ENCODE data around the gene LGI4. TPM values are rescaled to one million over a fixed set of nuclear protein-coding genes. Genes with fewer than 3 reads are reported as not detected.

LGI4 gene
- total and polyA plus RNA-seq, 4 donors = 0.18 to 1.5 (median 1.1) TPM

DNA sequence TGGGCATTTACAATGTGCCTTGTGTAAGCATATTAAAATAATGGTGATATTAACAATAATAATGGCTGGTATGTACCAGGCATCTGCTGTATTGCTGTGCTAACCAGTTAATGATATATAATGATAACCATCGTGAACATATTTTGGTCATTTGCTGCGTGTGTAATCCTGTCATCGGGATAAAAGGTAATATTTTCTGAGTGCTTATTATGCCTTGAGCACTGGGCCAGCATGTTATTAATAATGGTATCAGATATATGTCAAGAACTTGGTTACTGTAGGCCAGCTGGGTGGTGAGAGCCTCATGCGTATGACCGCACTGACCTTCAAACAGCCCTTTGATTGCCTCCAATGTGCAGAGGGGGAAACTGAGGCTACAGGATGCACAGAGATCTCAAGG, 41.4 kb downstream of the LGI4 start:
- H3K9ac ChIP-seq (ENCODE audit: low read depth in 1 of 2, low read length in 2 of 2) = no peak overlapping the region
- H3K9me3 ChIP-seq (ENCODE audit: control insufficient read depth in 4 of 4, low read length in 3 of 4) = no peaks in the 10 kb centered on the region
- peaks cover 3 to 24% (median 14%) of the 10 kb centered on the region in 4 donors for H3K4me1 ChIP-seq (ENCODE audit: control insufficient read depth in 4 of 4, insufficient read depth in 4 of 4, low read length in 3 of 4)
- no peak overlapping the region for H3K27ac ChIP-seq (ENCODE audit: low read depth in 1 of 2, low read length in 2 of 2)
- no peaks in the 10 kb centered on the region for H3K36me3 ChIP-seq (ENCODE audit: control insufficient read depth in 4 of 4, insufficient read depth in 3 of 4, low read depth in 1 of 4, low read length in 3 of 4)
- 97% methylated on average over 5 of the region's 5 CpGs for WGBS
- H3K4me3 ChIP-seq (ENCODE audit: low read depth in 1 of 3, low read length in 3 of 3) = no peak overlapping the region
- TF ChIP-seq FOXA2 (IDR thresholded peaks at IDR 0.05) = no peak
- no peak for TF ChIP-seq HNF4G (IDR thresholded peaks at IDR 0.05)
- TF ChIP-seq, protein P1, sequence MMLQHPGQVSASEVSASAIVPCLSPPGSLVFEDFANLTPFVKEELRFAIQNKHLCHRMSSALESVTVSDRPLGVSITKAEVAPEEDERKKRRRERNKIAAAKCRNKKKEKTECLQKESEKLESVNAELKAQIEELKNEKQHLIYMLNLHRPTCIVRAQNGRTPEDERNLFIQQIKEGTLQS (IDR thresholded peaks at IDR 0.05) = no peak
- no peak for TF ChIP-seq GABPA (IDR thresholded peaks at IDR 0.05 in 1 of 2, conservative IDR thresholded peaks at IDR 0.05 in 1 of 2)
- no peak for TF ChIP-seq TAF1 (conservative IDR thresholded peaks at IDR 0.05)
- TF ChIP-seq, protein P2, sequence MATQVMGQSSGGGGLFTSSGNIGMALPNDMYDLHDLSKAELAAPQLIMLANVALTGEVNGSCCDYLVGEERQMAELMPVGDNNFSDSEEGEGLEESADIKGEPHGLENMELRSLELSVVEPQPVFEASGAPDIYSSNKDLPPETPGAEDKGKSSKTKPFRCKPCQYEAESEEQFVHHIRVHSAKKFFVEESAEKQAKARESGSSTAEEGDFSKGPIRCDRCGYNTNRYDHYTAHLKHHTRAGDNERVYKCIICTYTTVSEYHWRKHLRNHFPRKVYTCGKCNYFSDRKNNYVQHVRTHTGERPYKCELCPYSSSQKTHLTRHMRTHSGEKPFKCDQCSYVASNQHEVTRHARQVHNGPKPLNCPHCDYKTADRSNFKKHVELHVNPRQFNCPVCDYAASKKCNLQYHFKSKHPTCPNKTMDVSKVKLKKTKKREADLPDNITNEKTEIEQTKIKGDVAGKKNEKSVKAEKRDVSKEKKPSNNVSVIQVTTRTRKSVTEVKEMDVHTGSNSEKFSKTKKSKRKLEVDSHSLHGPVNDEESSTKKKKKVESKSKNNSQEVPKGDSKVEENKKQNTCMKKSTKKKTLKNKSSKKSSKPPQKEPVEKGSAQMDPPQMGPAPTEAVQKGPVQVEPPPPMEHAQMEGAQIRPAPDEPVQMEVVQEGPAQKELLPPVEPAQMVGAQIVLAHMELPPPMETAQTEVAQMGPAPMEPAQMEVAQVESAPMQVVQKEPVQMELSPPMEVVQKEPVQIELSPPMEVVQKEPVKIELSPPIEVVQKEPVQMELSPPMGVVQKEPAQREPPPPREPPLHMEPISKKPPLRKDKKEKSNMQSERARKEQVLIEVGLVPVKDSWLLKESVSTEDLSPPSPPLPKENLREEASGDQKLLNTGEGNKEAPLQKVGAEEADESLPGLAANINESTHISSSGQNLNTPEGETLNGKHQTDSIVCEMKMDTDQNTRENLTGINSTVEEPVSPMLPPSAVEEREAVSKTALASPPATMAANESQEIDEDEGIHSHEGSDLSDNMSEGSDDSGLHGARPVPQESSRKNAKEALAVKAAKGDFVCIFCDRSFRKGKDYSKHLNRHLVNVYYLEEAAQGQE (IDR thresholded peaks at IDR 0.05) = no peak
- TF ChIP-seq FOXA1 (IDR thresholded peaks at IDR 0.05) = no peak
- no peak for TF ChIP-seq HNF4A (conservative IDR thresholded peaks at IDR 0.05)
- no peak for TF ChIP-seq RAD21 (IDR thresholded peaks at IDR 0.05)
- TF ChIP-seq, protein P3, sequence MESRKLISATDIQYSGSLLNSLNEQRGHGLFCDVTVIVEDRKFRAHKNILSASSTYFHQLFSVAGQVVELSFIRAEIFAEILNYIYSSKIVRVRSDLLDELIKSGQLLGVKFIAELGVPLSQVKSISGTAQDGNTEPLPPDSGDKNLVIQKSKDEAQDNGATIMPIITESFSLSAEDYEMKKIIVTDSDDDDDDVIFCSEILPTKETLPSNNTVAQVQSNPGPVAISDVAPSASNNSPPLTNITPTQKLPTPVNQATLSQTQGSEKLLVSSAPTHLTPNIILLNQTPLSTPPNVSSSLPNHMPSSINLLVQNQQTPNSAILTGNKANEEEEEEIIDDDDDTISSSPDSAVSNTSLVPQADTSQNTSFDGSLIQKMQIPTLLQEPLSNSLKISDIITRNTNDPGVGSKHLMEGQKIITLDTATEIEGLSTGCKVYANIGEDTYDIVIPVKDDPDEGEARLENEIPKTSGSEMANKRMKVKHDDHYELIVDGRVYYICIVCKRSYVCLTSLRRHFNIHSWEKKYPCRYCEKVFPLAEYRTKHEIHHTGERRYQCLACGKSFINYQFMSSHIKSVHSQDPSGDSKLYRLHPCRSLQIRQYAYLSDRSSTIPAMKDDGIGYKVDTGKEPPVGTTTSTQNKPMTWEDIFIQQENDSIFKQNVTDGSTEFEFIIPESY (IDR thresholded peaks at IDR 0.05) = no peak
- no peak for TF ChIP-seq JUND (IDR thresholded peaks at IDR 0.05)
- no peak for TF ChIP-seq NR2F2 (IDR thresholded peaks at IDR 0.05)
- TF ChIP-seq, protein P4, sequence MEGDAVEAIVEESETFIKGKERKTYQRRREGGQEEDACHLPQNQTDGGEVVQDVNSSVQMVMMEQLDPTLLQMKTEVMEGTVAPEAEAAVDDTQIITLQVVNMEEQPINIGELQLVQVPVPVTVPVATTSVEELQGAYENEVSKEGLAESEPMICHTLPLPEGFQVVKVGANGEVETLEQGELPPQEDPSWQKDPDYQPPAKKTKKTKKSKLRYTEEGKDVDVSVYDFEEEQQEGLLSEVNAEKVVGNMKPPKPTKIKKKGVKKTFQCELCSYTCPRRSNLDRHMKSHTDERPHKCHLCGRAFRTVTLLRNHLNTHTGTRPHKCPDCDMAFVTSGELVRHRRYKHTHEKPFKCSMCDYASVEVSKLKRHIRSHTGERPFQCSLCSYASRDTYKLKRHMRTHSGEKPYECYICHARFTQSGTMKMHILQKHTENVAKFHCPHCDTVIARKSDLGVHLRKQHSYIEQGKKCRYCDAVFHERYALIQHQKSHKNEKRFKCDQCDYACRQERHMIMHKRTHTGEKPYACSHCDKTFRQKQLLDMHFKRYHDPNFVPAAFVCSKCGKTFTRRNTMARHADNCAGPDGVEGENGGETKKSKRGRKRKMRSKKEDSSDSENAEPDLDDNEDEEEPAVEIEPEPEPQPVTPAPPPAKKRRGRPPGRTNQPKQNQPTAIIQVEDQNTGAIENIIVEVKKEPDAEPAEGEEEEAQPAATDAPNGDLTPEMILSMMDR (IDR thresholded peaks at IDR 0.05; ENCODE audit: low read depth, low read length, missing input control) = no peak
- H3K27me3 ChIP-seq (ENCODE audit: control insufficient read depth in 4 of 4, insufficient read depth in 4 of 4, low read length in 3 of 4) = no peaks in the 10 kb centered on the region
- no peak for DNase-seq (ENCODE audit: low spot score)

DNA sequence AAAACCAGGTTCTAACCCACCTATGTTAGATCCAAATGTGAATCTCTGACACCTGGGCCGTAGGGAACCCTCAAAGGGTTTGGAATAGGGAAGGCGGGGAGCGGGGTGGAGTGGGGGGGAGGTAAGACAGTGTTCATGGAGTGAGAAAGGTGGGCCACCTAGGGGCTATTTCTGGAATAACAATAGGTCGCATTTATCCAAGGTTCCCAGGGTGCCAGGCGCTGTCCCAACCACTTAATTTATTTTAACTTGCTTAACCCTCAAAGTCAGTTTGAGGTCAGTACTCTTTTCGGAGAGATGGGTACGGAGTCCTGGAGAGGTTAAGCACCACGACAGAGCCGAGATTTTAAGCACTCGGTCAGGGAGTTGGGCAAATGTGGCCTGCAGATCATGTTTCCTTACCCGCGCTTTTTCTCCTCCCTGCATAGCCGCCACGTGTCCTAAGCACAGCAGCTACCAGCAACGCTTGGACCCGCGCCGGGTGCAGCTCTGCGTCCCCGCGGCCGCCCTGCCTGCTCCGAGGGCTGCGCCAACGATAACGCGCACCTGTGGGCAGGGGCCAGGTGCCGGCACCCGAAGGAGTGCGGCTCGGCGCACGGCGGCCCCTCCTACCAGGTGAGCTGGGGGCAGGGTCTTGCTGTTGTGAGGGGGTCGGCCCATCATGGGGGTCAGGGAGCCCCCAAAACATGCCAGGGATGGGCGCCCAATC, 44.2 kb downstream of the LGI4 start:
- no peaks in the 10 kb centered on the region for H3K36me3 ChIP-seq (ENCODE audit: control insufficient read depth in 4 of 4, insufficient read depth in 3 of 4, low read depth in 1 of 4, low read length in 3 of 4)
- H3K27me3 ChIP-seq (ENCODE audit: control insufficient read depth in 4 of 4, insufficient read depth in 4 of 4, low read length in 3 of 4) = no peaks in the 10 kb centered on the region
- H3K9ac ChIP-seq (ENCODE audit: low read depth in 1 of 2, low read length in 2 of 2) = peak overlapping the region; percentile 62 to 66
- no peaks in the 10 kb centered on the region for H3K9me3 ChIP-seq (ENCODE audit: control insufficient read depth in 4 of 4, low read length in 3 of 4)
- H3K4me1 ChIP-seq (ENCODE audit: control insufficient read depth in 4 of 4, insufficient read depth in 4 of 4, low read length in 3 of 4) = peaks cover 3 to 28% (median 17%) of the 10 kb centered on the region in 4 donors
- WGBS = 7% methylated on average over 36 of the region's 36 CpGs
- DNase-seq (ENCODE audit: low spot score) = peak; percentile 58
- H3K27ac ChIP-seq (ENCODE audit: low read depth in 1 of 2, low read length in 2 of 2) = peak overlapping the region; percentile 80 to 92
- peak overlapping the region in 2 of 3 donors; percentile 39 to 52 for H3K4me3 ChIP-seq (ENCODE audit: low read depth in 1 of 3, low read length in 3 of 3)
- TF ChIP-seq TAF1 (conservative IDR thresholded peaks at IDR 0.05) (no peak), FOXA1 (IDR thresholded peaks at IDR 0.05) (no peak), FOXA2 (IDR thresholded peaks at IDR 0.05) (no peak), RAD21 (IDR thresholded peaks at IDR 0.05) (peak; percentile 79 to 82), RXRA (IDR thresholded peaks at IDR 0.05) (peak; percentile 24 to 51), EGR1 (IDR thresholded peaks at IDR 0.05; ENCODE audit: low read depth in 2 of 2) (no peak), HNF4G (IDR thresholded peaks at IDR 0.05) (no peak), YY1 (IDR thresholded peaks at IDR 0.05) (peak; percentile 10), GABPA (IDR thresholded peaks at IDR 0.05 in 1 of 2, conservative IDR thresholded peaks at IDR 0.05 in 1 of 2) (no peak), JUND (IDR thresholded peaks at IDR 0.05) (no peak)
- TF ChIP-seq, protein P2 (IDR thresholded peaks at IDR 0.05) = no peak
- TF ChIP-seq, protein P5, sequence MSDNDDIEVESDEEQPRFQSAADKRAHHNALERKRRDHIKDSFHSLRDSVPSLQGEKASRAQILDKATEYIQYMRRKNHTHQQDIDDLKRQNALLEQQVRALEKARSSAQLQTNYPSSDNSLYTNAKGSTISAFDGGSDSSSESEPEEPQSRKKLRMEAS (IDR thresholded peaks at IDR 0.05) = no peak
- TF ChIP-seq, protein P3 (IDR thresholded peaks at IDR 0.05) = no peak
